GM19467 (cell line): ENCODE data around the gene OST4.
A peak's percentile ranks its signal among the peaks of the same experiment; 100 is the strongest.

Experiments used
- ATAC-seq: cut with Tn5 transposase; IDR thresholded peaks from one replicate; pipeline ENCODE4 v1.9.1; 2021; ENCODE audit warnings: mild to moderate bottlenecking, moderate library complexity; ENCODE audit not compliant: unreplicated experiment

OST4 gene

DNA sequence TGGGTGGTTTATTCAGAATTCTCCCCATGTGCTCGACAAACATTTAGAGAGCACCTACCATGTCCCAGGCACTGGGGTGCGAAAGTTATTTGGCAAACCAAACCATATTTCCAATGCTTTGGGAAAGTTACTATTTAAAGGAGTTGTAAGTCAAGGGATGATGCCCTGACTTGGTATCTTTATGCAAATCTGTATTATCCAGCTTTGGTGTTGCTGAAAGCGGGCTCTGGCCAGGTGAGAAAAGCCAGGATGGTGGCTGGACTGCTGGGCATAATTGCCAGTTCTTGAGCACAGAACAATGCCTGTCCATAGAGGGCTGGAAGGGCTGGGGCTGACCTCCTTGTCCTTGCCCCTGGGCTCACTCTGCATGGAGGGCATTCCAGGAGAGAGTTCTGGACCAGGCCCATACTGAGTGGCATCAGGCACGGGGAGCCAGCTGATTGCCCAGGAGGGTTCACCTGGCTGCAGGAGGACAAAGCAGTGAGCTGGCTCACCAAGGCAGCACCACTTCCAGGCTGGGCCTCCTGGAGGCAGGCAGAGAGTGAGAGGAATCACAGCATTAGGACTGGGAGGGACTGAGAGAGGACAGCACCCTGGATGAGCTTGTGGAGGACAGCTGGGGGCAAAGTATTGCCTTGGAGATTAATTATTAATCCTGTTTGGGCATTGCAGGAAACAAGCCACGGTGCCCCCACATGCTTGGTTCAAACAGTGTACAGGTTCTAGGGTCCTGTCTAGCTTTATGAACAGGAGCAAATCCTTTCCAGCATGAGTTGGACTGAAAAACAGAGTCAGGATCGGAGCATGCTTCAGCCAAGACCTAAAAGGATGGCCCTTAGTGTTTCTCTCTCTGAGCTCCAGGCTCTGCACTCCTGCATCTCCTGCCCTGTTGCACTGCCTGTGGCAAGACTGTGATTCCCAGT, 22.2 kb upstream of the OST4 start:
- no peak for ATAC-seq

- no peak for ATAC-seq
Measured at GRCh38 chr2:27092696-27093429, 21.4 kb upstream of the OST4 start.

GRCh38 chr2:27091746-27092695, 20.6 kb upstream of the OST4 start:
- ATAC-seq, result no peak

DNA sequence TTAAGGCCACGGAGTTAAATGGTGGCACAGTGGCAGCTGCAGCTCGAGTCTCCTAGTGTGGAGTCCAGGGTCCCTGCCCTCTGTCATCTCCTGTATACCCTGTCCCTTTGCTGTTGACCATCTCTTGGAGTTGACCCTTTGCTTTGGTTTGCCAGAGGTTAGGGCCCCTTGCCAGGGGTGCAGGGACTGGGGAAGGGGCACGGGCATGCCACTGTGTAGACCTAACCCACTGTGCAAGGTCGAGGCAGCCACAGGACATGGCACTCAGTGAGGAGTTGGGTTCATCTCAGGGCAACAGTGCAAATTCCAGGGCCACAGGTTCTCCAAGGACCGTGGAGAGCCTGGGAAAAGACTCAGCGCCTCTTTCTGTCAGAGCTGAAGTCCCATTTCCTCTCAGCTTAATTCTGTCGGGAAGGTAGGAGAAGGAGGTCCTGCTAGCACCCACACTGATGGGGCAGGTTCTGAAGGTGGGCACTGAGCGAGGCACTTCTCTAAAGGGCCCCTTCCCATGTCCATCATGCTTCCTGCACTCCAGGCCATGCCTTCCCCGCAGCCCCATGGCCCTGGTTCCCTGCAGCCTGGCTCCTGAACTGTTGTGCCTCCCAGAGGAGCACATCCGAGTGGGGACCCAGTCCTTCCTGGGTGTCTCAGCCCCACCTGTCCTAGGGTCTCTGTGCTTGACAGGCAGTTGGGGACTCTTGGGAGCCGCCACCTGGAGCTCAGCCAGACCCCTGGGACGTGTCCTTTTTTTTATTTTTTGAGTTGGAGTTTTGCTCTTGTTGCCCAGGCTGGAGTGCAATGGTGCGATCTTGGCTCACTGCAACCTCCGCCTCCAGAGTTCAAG, 17.9 kb upstream of the OST4 start:
- ATAC-seq, result no peak

DNA sequence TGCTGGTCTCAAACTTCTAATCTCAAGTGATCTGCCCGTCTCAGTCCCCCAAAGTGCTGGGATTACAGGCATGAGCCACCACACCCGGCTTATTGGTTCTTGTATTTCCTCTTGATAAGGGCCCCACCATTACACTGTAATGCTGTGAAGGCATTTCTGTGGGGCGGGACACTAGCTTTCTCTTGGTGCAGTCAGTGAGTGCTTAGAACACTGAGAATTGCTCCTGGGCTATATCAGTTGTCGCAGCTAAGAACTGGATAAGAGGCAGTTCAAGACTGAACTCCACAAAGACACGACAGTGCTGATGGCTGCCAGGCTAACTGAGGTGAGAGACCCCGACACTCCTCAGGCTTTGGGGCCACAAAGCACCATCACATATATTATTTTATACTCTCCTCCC, 17.2 kb upstream of the OST4 start:
- no peak for ATAC-seq

GRCh38 chr2:27087823-27088410, 16.5 kb upstream of the OST4 start:
- no peak for ATAC-seq

DNA sequence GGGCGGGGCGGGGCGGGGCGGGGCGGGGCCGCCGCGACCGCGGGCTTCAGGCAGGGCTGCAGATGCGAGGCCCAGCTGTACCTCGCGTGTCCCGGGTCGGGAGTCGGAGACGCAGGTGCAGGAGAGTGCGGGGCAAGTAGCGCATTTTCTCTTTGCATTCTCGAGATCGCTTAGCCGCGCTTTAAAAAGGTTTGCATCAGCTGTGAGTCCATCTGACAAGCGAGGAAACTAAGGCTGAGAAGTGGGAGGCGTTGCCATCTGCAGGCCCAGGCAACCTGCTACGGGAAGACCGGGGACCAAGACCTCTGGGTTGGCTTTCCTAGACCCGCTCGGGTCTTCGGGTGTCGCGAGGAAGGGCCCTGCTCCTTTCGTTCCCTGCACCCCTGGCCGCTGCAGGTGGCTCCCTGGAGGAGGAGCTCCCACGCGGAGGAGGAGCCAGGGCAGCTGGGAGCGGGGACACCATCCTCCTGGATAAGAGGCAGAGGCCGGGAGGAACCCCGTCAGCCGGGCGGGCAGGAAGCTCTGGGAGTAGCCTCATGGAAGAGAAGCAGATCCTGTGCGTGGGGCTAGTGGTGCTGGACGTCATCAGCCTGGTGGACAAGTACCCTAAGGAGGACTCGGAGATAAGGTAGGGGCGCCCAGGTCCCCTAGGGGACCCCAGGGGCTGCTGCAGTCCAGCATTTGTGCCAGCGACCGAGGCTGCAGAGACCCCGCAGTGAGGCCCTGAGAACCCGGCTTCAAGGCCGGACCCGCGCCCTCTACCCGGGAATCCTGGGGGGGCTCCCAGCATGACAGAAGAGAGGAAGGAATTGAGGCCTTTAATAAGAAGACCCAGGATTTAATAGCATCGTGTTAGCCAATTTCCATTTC, 15.5 kb upstream of the OST4 start, which contains the start of gene KHK:
Gene KHK, plus strand, starts transcription at position 49 of the 870 bp plus-strand sequence. Its CDS starts 488 bp downstream, at position 537.
- no peak for ATAC-seq

- peak; percentile 64 for ATAC-seq
Measured at GRCh38 chr2:27086090-27086723, 14.8 kb upstream of the OST4 start.

DNA sequence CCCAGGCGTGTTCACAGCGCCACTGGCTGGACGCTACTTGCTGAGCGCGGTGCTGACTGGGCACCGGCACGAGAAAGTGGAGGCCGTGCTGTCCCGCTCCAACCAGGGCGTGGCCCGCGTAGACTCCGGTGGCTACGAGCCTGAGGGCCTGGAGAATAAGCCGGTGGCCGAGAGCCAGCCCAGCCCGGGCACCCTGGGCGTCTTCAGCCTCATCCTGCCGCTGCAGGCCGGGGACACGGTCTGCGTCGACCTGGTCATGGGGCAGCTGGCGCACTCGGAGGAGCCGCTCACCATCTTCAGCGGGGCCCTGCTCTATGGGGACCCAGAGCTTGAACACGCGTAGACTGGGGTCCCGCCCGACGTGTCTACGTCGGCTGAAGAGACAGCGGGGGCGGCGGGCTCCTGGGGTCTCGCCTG, 14.2 kb upstream of the OST4 start:
- ATAC-seq, result peak; percentile 9

DNA sequence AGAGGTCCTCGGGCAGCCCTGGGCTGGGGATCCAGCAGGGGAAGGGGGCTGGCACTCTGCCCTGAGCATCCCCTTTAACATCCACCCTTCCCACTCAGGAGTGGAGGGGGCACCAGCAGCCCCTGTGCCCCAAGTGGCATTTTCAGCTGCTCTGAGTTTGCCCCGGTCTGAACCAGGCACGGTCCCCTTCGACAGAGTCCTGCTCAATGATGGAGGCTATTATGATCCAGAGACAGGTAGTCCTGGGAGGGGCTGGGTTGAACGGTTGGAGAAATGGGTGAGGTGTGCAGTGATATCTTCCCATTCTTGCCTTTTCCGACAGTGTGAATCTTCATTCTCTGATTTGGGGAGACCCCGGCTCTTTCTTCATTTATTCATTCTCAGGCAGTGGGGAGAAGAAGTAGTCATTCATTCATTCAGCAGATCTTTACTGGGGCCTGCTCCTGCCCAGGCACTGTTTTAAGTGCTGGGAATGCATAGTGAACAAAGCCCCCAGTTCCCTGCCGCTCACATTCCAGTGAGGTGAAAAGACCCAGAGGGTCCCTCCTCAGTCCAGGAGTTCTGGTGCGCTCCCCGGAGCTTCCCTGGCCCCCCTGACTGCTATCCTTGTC, 13.7 kb upstream of the OST4 start:
- ATAC-seq, result no peak

DNA sequence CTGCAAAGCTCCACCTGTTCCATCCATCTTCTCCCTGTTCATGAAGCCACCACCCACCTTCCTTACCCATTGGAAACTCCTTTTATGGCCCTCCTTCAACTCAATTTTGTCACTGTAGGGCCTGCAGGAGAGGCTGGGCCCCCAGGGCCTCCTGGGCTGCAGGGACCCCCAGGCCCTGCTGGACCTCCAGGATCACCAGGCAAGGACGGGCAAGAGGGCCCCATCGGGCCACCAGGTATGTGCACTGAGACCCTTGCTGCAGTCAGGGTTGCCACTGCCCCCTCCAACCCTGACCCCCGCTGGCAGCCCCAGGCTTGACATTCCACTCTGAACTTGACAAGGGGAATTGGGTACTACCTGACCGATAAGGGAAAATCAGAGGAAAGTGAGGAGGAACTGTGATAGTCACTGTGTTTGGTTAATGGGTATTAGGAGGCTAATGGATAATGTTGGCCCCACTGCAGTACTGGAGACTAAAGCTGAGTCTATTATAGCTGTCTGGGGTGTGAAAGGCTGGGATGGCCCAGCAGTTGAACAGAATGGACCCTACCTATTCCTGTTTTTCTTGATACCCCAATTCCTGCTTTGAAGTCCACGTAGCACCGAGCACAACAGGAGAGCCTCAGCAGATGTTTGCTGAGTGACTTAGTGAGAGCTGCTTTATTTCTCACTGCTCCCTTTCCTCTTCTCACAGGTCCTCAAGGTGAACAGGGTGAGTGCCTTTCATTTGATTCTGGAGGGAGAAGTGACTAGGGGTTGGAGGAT, 13.0 kb upstream of the OST4 start:
- ATAC-seq, result no peak

- ATAC-seq, result no peak
Measured at GRCh38 chr2:27083410-27084296, 12.2 kb upstream of the OST4 start.

GRCh38 chr2:27082773-27083409, 11.4 kb upstream of the OST4 start:
- ATAC-seq, result no peak

GRCh38 chr2:27081984-27082772, 10.7 kb upstream of the OST4 start:
- ATAC-seq, result no peak

- no peak for ATAC-seq
Measured at GRCh38 chr2:27080603-27080936, 9.1 kb upstream of the OST4 start.
